IPS-NIHi11 (cell line): ENCODE data around the gene CHRFAM7A.
"Not testable (repeated sequence)": the region's sequence is repeated elsewhere in the genome, so short reads cannot be mapped to it uniquely, and the experiment has no call there.

Source experiments
- DNase-seq: peaks from one replicate; pipeline ENCODE4 v3.0.0; 2012; ENCODE audit warnings: mixed read lengths, low spot score

CHRFAM7A gene

GRCh38 chr15:30321063-30321462 is 72.3 kb downstream of the CHRFAM7A start:
- DNase-seq, result not testable (repeated sequence)

GRCh38 chr15:30315704-30316103 is 77.6 kb downstream of the CHRFAM7A start:
- not testable (repeated sequence) for DNase-seq

GRCh38 chr15:30310575-30310974 is 82.8 kb downstream of the CHRFAM7A start:
- DNase-seq, result not testable (repeated sequence)
